Measurements from ENCODE around the gene ARFRP1.

ARFRP1 gene

DNA sequence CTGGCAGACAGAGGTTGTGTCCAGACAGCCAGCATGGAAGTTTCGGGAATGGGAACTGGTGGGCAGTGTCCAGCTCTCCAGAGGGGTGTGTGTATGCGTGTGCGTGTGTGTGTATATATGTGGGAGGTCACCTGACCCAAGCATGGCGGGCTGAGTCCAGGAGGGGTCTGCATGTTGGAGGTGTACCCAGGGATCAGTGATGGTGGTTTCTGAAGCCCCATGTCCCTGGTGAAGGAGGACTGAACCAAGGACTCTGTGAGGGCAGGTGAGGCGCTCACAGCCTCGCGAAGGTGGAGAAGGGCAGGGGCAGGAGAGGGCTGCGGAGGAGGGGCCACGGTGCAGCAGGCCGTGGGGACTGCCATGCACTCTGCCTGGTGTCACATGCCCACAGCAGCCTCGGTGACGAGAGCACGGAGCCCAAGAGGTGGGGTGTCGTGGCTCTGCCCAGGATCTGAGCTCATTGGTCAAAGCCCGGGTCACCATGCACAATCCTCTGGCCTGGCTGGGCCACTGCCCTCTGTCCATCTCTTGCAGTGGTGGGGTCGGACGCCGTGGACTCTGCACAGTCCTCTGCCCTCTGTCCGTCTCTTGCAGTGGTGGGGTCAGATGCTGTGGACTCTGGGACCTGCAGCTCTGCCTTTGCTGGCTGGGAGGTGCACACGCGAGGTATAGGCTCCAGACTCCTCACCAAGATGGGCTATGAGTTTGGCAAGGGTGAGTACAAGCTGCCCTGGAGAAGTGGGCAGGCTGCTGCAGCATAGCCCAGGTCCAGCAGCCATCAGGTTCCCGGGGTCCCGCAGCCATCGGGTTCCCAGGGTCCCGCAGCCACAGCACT, 26.6 kb upstream of the ARFRP1 start:
- Histone ChIP-seq H3K9ac (ENCODE audit: low read length) (no peak overlapping the region), H3K4me3 (ENCODE audit: insufficient read depth, low read length, poor library complexity, severe bottlenecking) (no peak overlapping the region), H3K9me3 (ENCODE audit: insufficient read depth, low read length) (no peaks in the 10 kb centered on the region), H3K9me2 (replicated peaks; ENCODE audit: insufficient read depth, low read length) (no peaks in the 10 kb centered on the region), H3K79me2 (ENCODE audit: insufficient read depth, low read length) (peaks cover 10% of the 10 kb centered on the region; the same call in 1 of the 2 replicates), H2AFZ (ENCODE audit: low read depth, low read length, severe bottlenecking) (no peak overlapping the region), H4K20me1 (ENCODE audit: low read depth, low read length) (no peaks in the 10 kb centered on the region), H3F3A (ENCODE audit: insufficient read depth) (peaks cover 43% of the 10 kb centered on the region), H3K4me2 (ENCODE audit: low read depth, low read length, poor library complexity, severe bottlenecking) (no peak overlapping the region), H3K27me3 (ENCODE audit: low read length) (no peaks in the 10 kb centered on the region), H3K36me3 (ENCODE audit: low read length) (no peaks in the 10 kb centered on the region), H3K27ac (ENCODE audit: low read depth, low read length) (no peak overlapping the region)
- TF ChIP-seq EZH2phosphoT487 (conservative IDR thresholded peaks at IDR 0.05; ENCODE audit: low read length), result no peak
- TF ChIP-seq, protein P1, sequence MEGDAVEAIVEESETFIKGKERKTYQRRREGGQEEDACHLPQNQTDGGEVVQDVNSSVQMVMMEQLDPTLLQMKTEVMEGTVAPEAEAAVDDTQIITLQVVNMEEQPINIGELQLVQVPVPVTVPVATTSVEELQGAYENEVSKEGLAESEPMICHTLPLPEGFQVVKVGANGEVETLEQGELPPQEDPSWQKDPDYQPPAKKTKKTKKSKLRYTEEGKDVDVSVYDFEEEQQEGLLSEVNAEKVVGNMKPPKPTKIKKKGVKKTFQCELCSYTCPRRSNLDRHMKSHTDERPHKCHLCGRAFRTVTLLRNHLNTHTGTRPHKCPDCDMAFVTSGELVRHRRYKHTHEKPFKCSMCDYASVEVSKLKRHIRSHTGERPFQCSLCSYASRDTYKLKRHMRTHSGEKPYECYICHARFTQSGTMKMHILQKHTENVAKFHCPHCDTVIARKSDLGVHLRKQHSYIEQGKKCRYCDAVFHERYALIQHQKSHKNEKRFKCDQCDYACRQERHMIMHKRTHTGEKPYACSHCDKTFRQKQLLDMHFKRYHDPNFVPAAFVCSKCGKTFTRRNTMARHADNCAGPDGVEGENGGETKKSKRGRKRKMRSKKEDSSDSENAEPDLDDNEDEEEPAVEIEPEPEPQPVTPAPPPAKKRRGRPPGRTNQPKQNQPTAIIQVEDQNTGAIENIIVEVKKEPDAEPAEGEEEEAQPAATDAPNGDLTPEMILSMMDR (IDR thresholded peaks at IDR 0.05; ENCODE audit: insufficient read depth, low read length, poor library complexity, severe bottlenecking), result no peak

DNA sequence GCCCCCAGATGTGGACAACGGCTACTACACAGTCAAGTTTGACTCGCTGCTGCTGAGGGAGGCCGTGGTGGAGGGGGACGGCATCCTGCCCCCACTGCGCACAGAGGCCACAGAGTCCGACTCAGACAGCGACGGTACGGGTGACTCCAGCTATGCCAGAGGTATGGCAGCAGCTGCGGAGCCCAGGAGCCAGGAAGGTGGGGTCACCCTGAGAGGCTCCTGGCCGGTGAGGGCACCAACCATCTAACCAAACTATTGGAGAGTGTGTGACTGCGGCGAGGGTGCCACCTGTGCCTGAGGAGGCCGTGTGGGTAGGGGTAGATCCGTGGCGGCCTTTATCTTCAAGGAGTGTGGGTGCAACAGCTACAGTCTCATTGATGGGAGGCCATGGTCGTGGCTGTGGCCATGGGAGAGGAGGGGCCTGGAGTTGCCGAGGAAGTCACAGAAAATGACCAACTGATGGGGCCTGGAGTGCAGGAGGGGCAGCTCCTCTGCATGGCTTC, 25.9 kb upstream of the ARFRP1 start:
- Histone ChIP-seq H4K20me1 (ENCODE audit: low read depth, low read length) (no peaks in the 10 kb centered on the region), H2AFZ (ENCODE audit: low read depth, low read length, severe bottlenecking) (no peak overlapping the region), H3K4me3 (ENCODE audit: insufficient read depth, low read length, poor library complexity, severe bottlenecking) (no peak overlapping the region), H3K9me2 (replicated peaks; ENCODE audit: insufficient read depth, low read length) (no peaks in the 10 kb centered on the region), H3K79me2 (ENCODE audit: insufficient read depth, low read length) (peaks cover 10% of the 10 kb centered on the region; the same call in 1 of the 2 replicates), H3K9ac (ENCODE audit: low read length) (no peak overlapping the region), H3F3A (ENCODE audit: insufficient read depth) (peaks cover 50% of the 10 kb centered on the region), H3K27me3 (ENCODE audit: low read length) (no peaks in the 10 kb centered on the region), H3K27ac (ENCODE audit: low read depth, low read length) (no peak overlapping the region), H3K9me3 (ENCODE audit: insufficient read depth, low read length) (no peaks in the 10 kb centered on the region), H3K36me3 (ENCODE audit: low read length) (no peaks in the 10 kb centered on the region), H3K4me2 (ENCODE audit: low read depth, low read length, poor library complexity, severe bottlenecking) (no peak overlapping the region)
- TF ChIP-seq, protein P1 (IDR thresholded peaks at IDR 0.05; ENCODE audit: insufficient read depth, low read length, poor library complexity, severe bottlenecking), result no peak
- TF ChIP-seq EZH2phosphoT487 (conservative IDR thresholded peaks at IDR 0.05; ENCODE audit: low read length), result no peak

DNA sequence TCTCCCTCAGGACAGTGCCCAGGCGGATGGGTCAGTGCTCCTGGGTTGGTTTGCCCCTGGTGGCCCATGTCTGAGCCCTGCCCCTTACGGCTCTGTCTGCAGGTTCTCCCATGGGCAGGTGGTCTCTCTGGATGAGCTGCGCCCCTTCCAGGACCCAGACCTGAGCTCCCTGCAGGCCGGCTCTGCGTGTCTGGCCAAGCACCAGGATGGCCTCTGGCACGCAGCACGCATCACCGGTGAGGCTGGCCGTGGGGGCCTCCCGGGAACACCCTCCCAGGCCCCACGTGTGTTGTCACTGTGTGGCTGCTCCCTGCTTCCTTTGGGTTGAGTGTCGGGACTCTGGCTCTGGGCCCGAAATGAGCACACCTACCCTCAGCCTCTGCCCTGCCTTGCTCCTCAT, 25.3 kb upstream of the ARFRP1 start:
- TF ChIP-seq, protein P1 (IDR thresholded peaks at IDR 0.05; ENCODE audit: insufficient read depth, low read length, poor library complexity, severe bottlenecking), result no peak
- no peak for TF ChIP-seq EZH2phosphoT487 (conservative IDR thresholded peaks at IDR 0.05; ENCODE audit: low read length)
- Histone ChIP-seq H4K20me1 (ENCODE audit: low read depth, low read length) (no peaks in the 10 kb centered on the region), H3K4me3 (ENCODE audit: insufficient read depth, low read length, poor library complexity, severe bottlenecking) (no peak overlapping the region)

More for the DNA sequence above, 25.3 kb upstream of the ARFRP1 start:
- Histone ChIP-seq H3K79me2 (ENCODE audit: insufficient read depth, low read length) (peaks cover 10% of the 10 kb centered on the region; the same call in 1 of the 2 replicates), H3K4me2 (ENCODE audit: low read depth, low read length, poor library complexity, severe bottlenecking) (no peak overlapping the region), H3K27me3 (ENCODE audit: low read length) (no peaks in the 10 kb centered on the region), H3F3A (ENCODE audit: insufficient read depth) (peaks cover 53% of the 10 kb centered on the region), H3K36me3 (ENCODE audit: low read length) (no peaks in the 10 kb centered on the region), H2AFZ (ENCODE audit: low read depth, low read length, severe bottlenecking) (no peak overlapping the region), H3K9ac (ENCODE audit: low read length) (no peak overlapping the region), H3K9me3 (ENCODE audit: insufficient read depth, low read length) (no peaks in the 10 kb centered on the region), H3K27ac (ENCODE audit: low read depth, low read length) (no peak overlapping the region), H3K9me2 (replicated peaks; ENCODE audit: insufficient read depth, low read length) (no peaks in the 10 kb centered on the region)
